Lower lobe of right lung (tissue), 2 donors: Measurements from ENCODE around the gene PXDC1. TPM values are rescaled to one million over a fixed set of nuclear protein-coding genes. Genes with fewer than 3 reads are reported as not detected.
"Not testable (repeated sequence)": the region's sequence is repeated elsewhere in the genome, so short reads cannot be mapped to it uniquely, and the experiment has no call there.

ENCODE experiments used
- ATAC-seq, 2 donors: fragments of 200-7000 bp; cut with Tn5 transposase; one replicate each; pipeline ENCODE4 v1.9.1; 2020 to 2022; ENCODE audit warnings: mild to moderate bottlenecking in 2 of 2, moderate library complexity in 2 of 2
- DNase-seq: peaks from one replicate; pipeline ENCODE4 v3.0.0-alpha.2; 2020
- H3K27ac ChIP-seq: fragments of 200-600 bp; one replicate; pipeline ENCODE4 v1.8.0; 2022
- H3K27me3 ChIP-seq: fragments of 200-600 bp; one replicate; pipeline ENCODE4 v1.8.0; 2022; ENCODE audit warnings: low read depth
- H3K36me3 ChIP-seq: fragments of 200-600 bp; one replicate; pipeline ENCODE4 v1.8.0; 2022; ENCODE audit warnings: mild to moderate bottlenecking
- H3K4me1 ChIP-seq: fragments of 200-600 bp; one replicate; pipeline ENCODE4 v1.8.0; 2022
- H3K4me3 ChIP-seq: fragments of 200-600 bp; one replicate; pipeline ENCODE4 v1.8.0; 2022; ENCODE audit warnings: mild to moderate bottlenecking
- H3K9me3 ChIP-seq: fragments of 200-600 bp; one replicate; pipeline ENCODE4 v1.8.0; 2022
- CTCF ChIP-seq: fragments of 200-600 bp; IDR thresholded peaks from one replicate; pipeline ENCODE4 v1.8.0; 2022; ENCODE audit warnings: antibody characterized with exemption, mild to moderate bottlenecking
- intact Hi-C: fragments of 100-400 bp; cut with DNase I; formaldehyde crosslinking; loops from one replicate; pipeline ENCODE4 v1.11.0; 2022
- total RNA-seq: library from RNA; stranded (reverse); fragmentation: NEBNext Ultra II Directional; extraction: Animal tissue kit (Norgen Biotek cat#: 25700); gene quantifications from one replicate; pipeline ENCODE4 v1.2.1, GENCODE V29; 2021
- donor health status: DM: no; HTN: yes; CAD: no; lungs with severe emphysema.

Gene PXDC1
- total RNA-seq, 1 donor from 2014 or later: 50.9 TPM

DNA sequence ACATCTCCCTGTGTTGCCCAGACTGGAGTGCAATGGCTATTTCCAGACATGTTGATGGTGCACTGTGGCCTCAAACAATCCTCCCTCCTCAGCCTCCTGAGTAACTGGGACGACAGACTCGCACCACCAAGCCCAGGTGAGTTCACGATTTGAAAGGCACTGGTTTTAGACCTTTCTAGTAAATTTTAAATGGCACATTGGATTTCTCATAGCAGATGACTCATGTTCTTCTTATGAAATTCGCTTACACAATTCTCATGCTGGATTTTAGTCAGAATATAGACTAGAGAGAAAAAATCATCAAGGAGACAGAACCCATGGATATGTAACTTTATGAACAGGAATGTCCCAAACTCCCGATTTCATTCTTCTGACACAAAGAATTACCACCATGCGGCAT is 18.1 kb upstream of the PXDC1 start:
- H3K27me3 ChIP-seq: no peaks in the 10 kb centered on the region
- DNase-seq (no peak), ATAC-seq (no peak)
- intact Hi-C loops: no loop called here
- no peak for TF ChIP-seq CTCF
- H3K9me3 ChIP-seq: no peaks in the 10 kb centered on the region
- H3K4me1 ChIP-seq: peaks cover 23% of the 10 kb centered on the region
- no peaks in the 10 kb centered on the region for H3K36me3 ChIP-seq
- H3K27ac ChIP-seq: no peak overlapping the region
- H3K4me3 ChIP-seq: no peak overlapping the region

GRCh38 chr6:3768502-3768901 is 17.0 kb upstream of the PXDC1 start:
- intact Hi-C loops: no loop called here

GRCh38 chr6:3767483-3767882 is 16.0 kb upstream of the PXDC1 start:
- H3K27ac ChIP-seq, ATAC-seq, DNase-seq, H3K36me3 ChIP-seq, H3K9me3 ChIP-seq, H3K4me3 ChIP-seq, H3K27me3 ChIP-seq, intact Hi-C loops: not testable (repeated sequence)
- H3K4me1 ChIP-seq: peaks cover 16% of the 10 kb centered on the region

More at GRCh38 chr6:3768502-3768901, 17.0 kb upstream of the PXDC1 start:
- DNase-seq (no peak), ATAC-seq (no peak)
- H3K27me3 ChIP-seq: no peaks in the 10 kb centered on the region
- no peaks in the 10 kb centered on the region for H3K9me3 ChIP-seq
- H3K27ac ChIP-seq: no peak overlapping the region
- peaks cover 20% of the 10 kb centered on the region for H3K4me1 ChIP-seq
- no peaks in the 10 kb centered on the region for H3K36me3 ChIP-seq
- H3K4me3 ChIP-seq: no peak overlapping the region
- no peak for TF ChIP-seq CTCF

DNA sequence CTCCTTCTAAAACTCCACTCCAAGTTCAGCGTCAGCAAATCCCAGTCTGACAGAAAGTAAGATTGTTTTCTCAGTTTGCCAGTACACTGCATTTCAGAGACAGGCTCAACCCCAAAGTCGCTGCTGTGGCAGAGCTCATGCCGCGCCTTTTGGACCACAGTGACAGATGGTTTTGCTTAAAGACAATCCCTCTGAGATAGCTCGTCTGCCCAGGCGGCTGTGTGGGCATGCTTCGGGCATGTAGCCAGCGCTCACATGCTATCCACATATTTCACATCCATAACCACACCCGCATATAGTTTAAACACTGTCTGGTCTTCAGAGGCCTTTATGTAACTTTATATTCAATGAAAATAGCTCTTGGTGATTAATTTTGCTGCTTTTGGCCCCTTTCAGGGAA is 14.7 kb upstream of the PXDC1 start:
- no peaks in the 10 kb centered on the region for H3K9me3 ChIP-seq
- intact Hi-C loops: no loop called here
- TF ChIP-seq CTCF: no peak
- H3K4me1 ChIP-seq: peaks cover 16% of the 10 kb centered on the region
- no peak overlapping the region for H3K4me3 ChIP-seq
- H3K27ac ChIP-seq: no peak overlapping the region
- DNase-seq: no peak
- no peak for ATAC-seq
- no peaks in the 10 kb centered on the region for H3K36me3 ChIP-seq
- no peaks in the 10 kb centered on the region for H3K27me3 ChIP-seq

GRCh38 chr6:3765415-3765814 is 13.9 kb upstream of the PXDC1 start:
- Histone ChIP-seq H3K27ac (no peak overlapping the region), H3K9me3 (no peaks in the 10 kb centered on the region), H3K36me3 (no peaks in the 10 kb centered on the region), H3K4me3 (no peak overlapping the region), H3K27me3 (no peaks in the 10 kb centered on the region), H3K4me1 (peaks cover 16% of the 10 kb centered on the region)
- intact Hi-C loops: no loop called here
- ATAC-seq (no peak), DNase-seq (no peak)
- TF ChIP-seq CTCF: no peak

DNA sequence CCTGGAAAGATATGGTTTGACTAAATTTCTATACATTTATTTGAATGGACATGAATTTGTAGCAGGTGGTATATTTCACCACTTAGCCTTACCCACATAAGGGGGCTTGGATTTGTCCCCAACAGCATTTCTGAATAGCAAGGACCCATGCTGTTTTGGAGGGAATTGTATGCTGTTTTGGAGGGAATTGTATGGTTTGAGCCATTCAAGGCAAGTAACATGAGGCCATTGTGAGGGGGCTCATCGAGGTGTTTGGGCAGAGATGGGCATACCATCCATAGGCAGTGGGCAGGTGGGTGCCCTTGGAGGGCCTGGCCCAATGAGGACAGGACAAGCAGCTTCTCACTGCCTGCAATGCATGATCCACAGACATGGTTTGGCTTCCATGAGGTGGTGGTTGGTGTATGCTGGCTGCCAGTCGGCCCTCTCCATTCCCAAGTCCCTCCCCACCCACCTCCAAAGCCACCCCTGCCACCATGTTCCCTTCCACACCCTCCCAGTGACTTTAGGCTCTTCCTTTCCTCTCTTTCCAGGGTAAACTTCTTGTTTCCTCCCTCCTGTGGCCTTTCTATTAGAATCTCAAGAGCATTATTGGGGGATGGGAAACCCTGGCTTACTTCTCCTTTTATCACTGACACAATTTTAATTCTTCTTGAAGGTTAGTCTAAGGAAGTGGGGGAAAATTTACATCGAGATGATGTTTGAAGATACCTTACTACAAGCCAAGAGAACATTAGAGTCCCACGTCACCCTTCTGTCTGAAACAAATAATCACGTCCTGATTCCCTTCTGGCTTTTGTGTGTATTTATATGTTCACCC is 13.2 kb upstream of the PXDC1 start:
- no peaks in the 10 kb centered on the region for H3K36me3 ChIP-seq
- H3K4me1 ChIP-seq: peaks cover 16% of the 10 kb centered on the region
- H3K27me3 ChIP-seq: no peaks in the 10 kb centered on the region
- TF ChIP-seq CTCF: no peak
- DNase-seq (no peak), ATAC-seq (no peak)
- intact Hi-C loops: no loop called here
- no peaks in the 10 kb centered on the region for H3K9me3 ChIP-seq
- no peak overlapping the region for H3K4me3 ChIP-seq
- no peak overlapping the region for H3K27ac ChIP-seq
